Caco-2 (cell line): ENCODE measurements around the gene RACK1. TPM values are rescaled to one million over a fixed set of nuclear protein-coding genes. Genes with fewer than 3 reads are reported as not detected.
A peak's percentile ranks its signal among the peaks of the same experiment; 100 is the strongest.
"Not testable (repeated sequence)": the region's sequence is repeated elsewhere in the genome, so short reads cannot be mapped to it uniquely, and the experiment has no call there.

Experiments
- BruUV-seq: library from RNA; stranded (reverse); fragments of 400-500 nt; replicated peaks from 2 replicates; lab custom pipeline; 2021; lab: Mats Ljungman, UMichigan
- CTCF ChIA-PET: fragments of 300-600 bp; sonication (Branson Sonifier 250); formaldehyde crosslinking; loops from one replicate; lab custom pipeline; 2022; ENCODE audit warnings: antibody characterized with exemption; lab: Charles Lee
- POLR2A ChIA-PET: fragments of 300-600 bp; sonication (Branson Sonifier 250); formaldehyde crosslinking; loops from one replicate; lab custom pipeline; 2022; ENCODE audit warnings: antibody characterized with exemption; lab: Charles Lee
- DNase-seq, 2 experiments: peaks; one replicate each; pipeline versions ENCODE4 v3.0.0 to v3.0.0-alpha.2; 2020 to 2022
- H3K27me3 ChIP-seq: replicated peaks from 2 replicates; pipeline ENCODE4 v1.6.0; 2011; ENCODE audit warnings: low read length; ENCODE audit not compliant: control insufficient read depth, insufficient read depth
- H3K36me3 ChIP-seq: 2 replicates; pipeline ENCODE4 v1.5.1; 2011; ENCODE audit warnings: low read length; ENCODE audit not compliant: control insufficient read depth, insufficient read depth
- H3K4me1 ChIP-seq: fragments of 250-450 bp; sonication (Bioruptor Pico); 2 replicates; pipeline ENCODE4 v1.5.1; 2020; ENCODE audit warnings: mild to moderate bottlenecking
- H3K4me3 ChIP-seq: 2 replicates; pipeline ENCODE4 v1.5.1; 2011; ENCODE audit warnings: low read depth, mild to moderate bottlenecking, control low read depth, low read length
- H3K9me3 ChIP-seq: fragments of 250-450 bp; sonication (Bioruptor Pico); 2 replicates; pipeline ENCODE4 v1.5.1; 2020; ENCODE audit warnings: mild to moderate bottlenecking, moderate library complexity
- H3K27ac Mint-ChIP-seq: one replicate; pipeline ENCODE4 v1.8.0; 2022; ENCODE audit warnings: mixed read lengths; ENCODE audit not compliant: unreplicated experiment
- H3K27me3 Mint-ChIP-seq: one replicate; pipeline ENCODE4 v1.8.0; 2022; ENCODE audit warnings: mixed read lengths; ENCODE audit not compliant: insufficient read depth, unreplicated experiment
- H3K36me3 Mint-ChIP-seq: one replicate; pipeline ENCODE4 v1.8.0; 2022; ENCODE audit warnings: mild to moderate bottlenecking, mixed read lengths; ENCODE audit not compliant: insufficient read depth, unreplicated experiment
- H3K4me1 Mint-ChIP-seq: one replicate; pipeline ENCODE4 v1.8.0; 2022; ENCODE audit warnings: low read depth, mixed read lengths; ENCODE audit not compliant: unreplicated experiment
- H3K4me3 Mint-ChIP-seq: one replicate; pipeline ENCODE4 v1.8.0; 2022; ENCODE audit warnings: mild to moderate bottlenecking, moderate library complexity, mixed read lengths; ENCODE audit not compliant: unreplicated experiment
- H3K9me3 Mint-ChIP-seq: one replicate; pipeline ENCODE4 v1.8.0; 2022; ENCODE audit warnings: mixed read lengths; ENCODE audit not compliant: unreplicated experiment
- CTCF ChIP-seq, 2 experiments: fragments of 200-600 bp in 1 of 2; IDR thresholded peaks; 1 replicate in 1 of 2; 2 replicates in 1 of 2; pipeline versions ENCODE4 v1.5.1 to v1.8.0; 2011 to 2022; ENCODE audit warnings: antibody characterized with exemption in 1 of 2, control low read depth in 1 of 2, inconsistent platforms in 1 of 2, low read depth in 1 of 2, low read length in 1 of 2, mild to moderate bottlenecking in 1 of 2, moderate library complexity in 1 of 2; ENCODE audit not compliant: insufficient read depth in 1 of 2, severe bottlenecking in 1 of 2, unreplicated experiment in 1 of 2
- intact Hi-C: fragments of 100-400 bp; cut with micrococcal nuclease; formaldehyde crosslinking; loops from one replicate; pipeline ENCODE4 v1.10.0; 2022; ENCODE audit not compliant: unreplicated experiment
- total RNA-seq: library from RNA; stranded (reverse); gene quantifications from 2 replicates; pipeline ENCODE4 v1.2.3, GENCODE V29; 2022

Gene RACK1
- total RNA-seq, 1 experiment from 2014 or later, result 2,098 TPM

- H3K4me3 ChIP-seq, BruUV-seq, H3K27ac Mint-ChIP-seq, H3K4me1 Mint-ChIP-seq, DNase-seq, H3K4me1 ChIP-seq, CTCF ChIA-PET, H3K36me3 ChIP-seq, intact Hi-C loops, H3K27me3 Mint-ChIP-seq, H3K9me3 ChIP-seq, H3K9me3 Mint-ChIP-seq, POLR2A ChIA-PET, H3K4me3 Mint-ChIP-seq, H3K36me3 Mint-ChIP-seq, H3K27me3 ChIP-seq: not testable (repeated sequence)
- peak in 1 of 2 experiments; percentile 20 for TF ChIP-seq CTCF (IDR thresholded peaks at IDR 0.05; ENCODE audit: insufficient read depth in 1 of 2, low read depth in 1 of 2, low read length in 1 of 2, severe bottlenecking in 1 of 2, unreplicated experiment in 1 of 2)
Measured at GRCh38 chr5:181283841-181284755, 40.4 kb upstream of the RACK1 start.

GRCh38 chr5:181283347-181283746, 39.6 kb upstream of the RACK1 start:
- DNase-seq, result no peak
- Mint-ChIP-seq H3K36me3 (no peaks in the 10 kb centered on the region), H3K4me1 (no peaks in the 10 kb centered on the region), H3K27ac (no peak overlapping the region), H3K9me3 (no peaks in the 10 kb centered on the region), H3K4me3 (no peak overlapping the region), H3K27me3 (peaks cover 2% of the 10 kb centered on the region)
- Histone ChIP-seq H3K27me3 (no peaks in the 10 kb centered on the region), H3K4me1 (no peaks in the 10 kb centered on the region), H3K9me3 (no peaks in the 10 kb centered on the region), H3K36me3 (no peaks in the 10 kb centered on the region), H3K4me3 (no peak overlapping the region)
- intact Hi-C loops, result no loop called here
- ChIA-PET POLR2A (no interaction called here), CTCF (no interaction called here)
- TF ChIP-seq CTCF (IDR thresholded peaks at IDR 0.05; ENCODE audit: insufficient read depth in 1 of 2, low read depth in 1 of 2, low read length in 1 of 2, severe bottlenecking in 1 of 2, unreplicated experiment in 1 of 2), result no peak
- BruUV-seq, result no TSS peak

GRCh38 chr5:181282874-181283273, 39.2 kb upstream of the RACK1 start:
- no peak for TF ChIP-seq CTCF (IDR thresholded peaks at IDR 0.05; ENCODE audit: insufficient read depth in 1 of 2, low read depth in 1 of 2, low read length in 1 of 2, severe bottlenecking in 1 of 2, unreplicated experiment in 1 of 2)
- ChIA-PET POLR2A (no interaction called here), CTCF (no interaction called here)
- Histone ChIP-seq H3K9me3 (no peaks in the 10 kb centered on the region), H3K27me3 (no peaks in the 10 kb centered on the region), H3K4me3 (no peak overlapping the region), H3K36me3 (no peaks in the 10 kb centered on the region), H3K4me1 (no peaks in the 10 kb centered on the region)
- H3K27ac Mint-ChIP-seq, result no peak overlapping the region
- no peaks in the 10 kb centered on the region for H3K4me1 Mint-ChIP-seq
- no peak overlapping the region for H3K4me3 Mint-ChIP-seq
- H3K9me3 Mint-ChIP-seq, result no peaks in the 10 kb centered on the region
- H3K27me3 Mint-ChIP-seq, result peaks cover 4% of the 10 kb centered on the region
- intact Hi-C loops, result no loop called here
- no peak for DNase-seq
- no TSS peak for BruUV-seq
- no peaks in the 10 kb centered on the region for H3K36me3 Mint-ChIP-seq

- H3K4me1 Mint-ChIP-seq, H3K9me3 Mint-ChIP-seq, H3K9me3 ChIP-seq, H3K36me3 Mint-ChIP-seq, H3K4me1 ChIP-seq, H3K27ac Mint-ChIP-seq, H3K4me3 Mint-ChIP-seq, H3K27me3 ChIP-seq, H3K27me3 Mint-ChIP-seq, CTCF ChIA-PET, DNase-seq, H3K4me3 ChIP-seq, POLR2A ChIA-PET, H3K36me3 ChIP-seq, intact Hi-C loops, BruUV-seq: not testable (repeated sequence)
Measured at GRCh38 chr5:181282415-181282814, 38.7 kb upstream of the RACK1 start.
